GM12864 (cell line): ENCODE data around the gene MARCHF5.
"Not testable (repeated sequence)": the region's sequence is repeated elsewhere in the genome, so short reads cannot be mapped to it uniquely, and the experiment has no call there.

ENCODE experiments used
- DNase-seq: peaks from one replicate; pipeline ENCODE4 v3.0.0-alpha.2; 2011; ENCODE audit warnings: low read depth
- H3K4me3 ChIP-seq: 2 replicates; pipeline ENCODE4 v1.5.1; 2011; ENCODE audit warnings: mild to moderate bottlenecking, low read depth, low read length, control low read depth
- CTCF ChIP-seq: IDR thresholded peaks from 2 replicates; pipeline ENCODE4 v1.5.1; 2011; ENCODE audit warnings: low read depth, mild to moderate bottlenecking, moderate library complexity, low read length, control low read depth, inconsistent platforms; ENCODE audit errors: missing control alignments

The MARCHF5 gene

DNA sequence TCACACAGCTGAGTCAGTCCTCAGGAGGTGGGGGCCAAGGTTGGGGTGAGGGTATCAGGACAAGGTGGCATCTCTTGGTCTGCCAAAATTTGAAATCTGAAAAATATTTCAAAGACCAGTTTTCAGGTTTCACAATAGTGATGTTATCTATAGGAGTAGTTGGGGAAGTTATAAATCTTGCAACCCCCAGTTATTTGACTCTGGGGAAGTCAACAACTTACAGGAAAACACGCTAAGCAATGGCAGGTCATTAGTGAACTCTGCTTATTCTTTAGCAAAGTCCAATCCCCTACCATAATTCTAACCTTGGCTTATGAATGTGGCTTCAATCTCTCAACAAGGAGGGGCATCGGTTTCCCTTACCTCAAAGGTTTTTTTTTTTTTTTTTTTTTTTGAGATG is 94.9 kb downstream of the MARCHF5 start:
- no peak for DNase-seq
- H3K4me3 ChIP-seq: no peak overlapping the region
- TF ChIP-seq CTCF: no peak

DNA sequence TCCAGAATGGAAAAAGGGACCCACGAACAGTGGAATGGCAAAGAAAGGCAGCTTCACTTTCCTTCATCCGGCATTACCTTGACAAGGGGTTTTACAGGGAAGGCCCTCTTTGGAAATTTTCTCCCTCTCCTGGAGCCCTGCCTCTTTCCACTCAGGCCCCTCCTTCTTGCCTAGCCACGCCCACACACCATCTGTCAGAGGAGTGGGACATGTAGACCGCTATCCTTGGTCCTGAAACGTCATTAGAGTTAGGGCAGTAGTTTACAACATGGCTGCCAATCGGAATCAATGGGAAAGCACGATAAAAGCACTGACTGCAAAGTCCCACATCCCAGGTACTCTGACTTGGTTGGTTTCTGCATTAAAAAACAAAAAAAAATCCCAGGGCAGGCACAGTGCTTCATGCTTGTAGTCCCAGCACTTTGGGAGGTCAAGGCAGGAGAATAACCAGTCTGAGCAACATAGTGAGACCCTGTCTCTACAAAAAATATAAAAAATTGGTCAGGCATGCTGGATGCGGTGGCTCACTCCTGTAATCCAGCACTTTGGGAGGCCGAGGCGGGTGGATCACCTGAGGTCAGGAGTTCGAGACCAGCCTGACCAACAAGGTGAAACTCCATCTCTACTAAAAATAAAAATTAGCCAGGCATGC is 96.4 kb downstream of the MARCHF5 start:
- no peak for TF ChIP-seq CTCF
- H3K4me3 ChIP-seq: no peak overlapping the region
- DNase-seq: no peak

DNA sequence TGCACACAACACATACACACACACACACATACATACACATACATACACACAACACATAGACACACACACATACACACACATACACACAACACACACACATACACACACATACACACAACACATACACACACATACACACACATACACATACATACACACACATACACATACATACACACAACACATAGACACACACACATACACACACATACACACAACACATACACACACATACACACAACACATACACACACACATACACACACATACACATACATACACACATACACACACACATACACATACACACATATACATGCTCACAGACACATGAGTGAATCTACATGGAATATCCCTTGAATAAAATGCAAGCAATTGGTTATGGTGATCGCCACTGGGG is 102.2 kb downstream of the MARCHF5 start:
- DNase-seq, H3K4me3 ChIP-seq: not testable (repeated sequence)

- TF ChIP-seq CTCF: no peak
- H3K4me3 ChIP-seq: no peak overlapping the region
- no peak for DNase-seq
Observed at GRCh38 chr10:92395271-92395670, 104.3 kb downstream of the MARCHF5 start.

DNA sequence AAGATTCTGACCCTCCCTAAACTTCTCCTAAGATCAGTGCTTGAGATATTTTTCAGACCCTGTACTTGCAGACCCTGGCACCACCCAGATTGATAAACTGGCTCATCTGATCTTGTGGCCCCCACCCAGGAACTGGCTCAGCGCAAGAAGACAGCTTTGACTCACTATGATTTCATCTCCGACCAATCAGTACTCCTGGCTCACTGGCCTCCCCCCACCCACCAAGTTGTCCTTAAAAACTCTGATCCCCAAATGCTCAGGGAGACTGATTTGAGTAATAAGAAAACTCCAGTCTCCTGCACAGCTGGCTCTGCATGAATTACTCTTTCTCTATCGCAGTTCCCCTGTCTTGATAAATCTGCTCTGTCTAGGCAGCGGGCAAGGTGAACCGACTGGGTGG is 111.3 kb downstream of the MARCHF5 start:
- not testable (repeated sequence) for DNase-seq, H3K4me3 ChIP-seq
